Esophagus muscularis mucosa (tissue), 4 donors: ENCODE measurements around the gene BTBD3. TPM values are rescaled to one million over a fixed set of nuclear protein-coding genes. Genes with fewer than 3 reads are reported as not detected.

Experiments
- DNase-seq: peaks from one replicate; pipeline ENCODE4 v3.0.0-alpha.2; 2017; ENCODE audit errors: extremely low spot score
- H3K27ac ChIP-seq, 4 donors: fragments of 200-600 bp; sonication (generic); replicated peaks in 1 of 4; 1 replicate in 3 of 4; 2 replicates in 1 of 4; pipeline ENCODE4 v1.5.1; 2016 to 2019; ENCODE audit warnings: mild to moderate bottlenecking in 1 of 4
- H3K27me3 ChIP-seq, 4 donors: fragments of 200-600 bp; sonication (generic); one replicate each; pipeline versions ENCODE4 v1.5.1 to v1.6.0; 2016 to 2019
- H3K36me3 ChIP-seq, 4 donors: fragments of 200-600 bp; sonication (generic); one replicate each; pipeline ENCODE4 v1.5.1; 2016 to 2019
- H3K4me1 ChIP-seq, 4 donors: fragments of 200-600 bp; sonication (generic); one replicate each; pipeline ENCODE4 v1.5.1; 2016 to 2019
- H3K4me3 ChIP-seq, 4 donors: fragments of 200-600 bp; sonication (generic); 1 replicate in 2 of 4; 2 replicates in 2 of 4; pipeline ENCODE4 v1.5.1; 2016 to 2019; ENCODE audit warnings: mild to moderate bottlenecking in 4 of 4, moderate library complexity in 1 of 4
- H3K9me3 ChIP-seq, 4 donors: fragments of 200-600 bp; sonication (generic); 1 replicate in 3 of 4; 2 replicates in 1 of 4; pipeline ENCODE4 v1.5.1; 2016 to 2019
- CTCF ChIP-seq, 3 experiments: fragments of 200-600 bp in 2 of 3; fragments of 450-650 bp in 1 of 3; sonication (generic) in 2 of 3; IDR thresholded peaks; one replicate each; pipeline ENCODE4 v1.5.1; 2017 to 2019; ENCODE audit warnings: antibody characterized with exemption in 3 of 3, mild to moderate bottlenecking in 2 of 3, moderate library complexity in 1 of 3
- EP300 ChIP-seq: sonication (generic); formaldehyde crosslinking; IDR thresholded peaks from one replicate; pipeline ENCODE4 v1.6.1; 2017; ENCODE audit warnings: antibody characterized with exemption
- POLR2A ChIP-seq: fragments of 450-650 bp; IDR thresholded peaks from one replicate; pipeline ENCODE4 v1.6.1; 2017; ENCODE audit warnings: antibody characterized with exemption, moderate library complexity, mild to moderate bottlenecking, low read depth
- POLR2AphosphoS5 ChIP-seq, 2 donors: sonication (generic); formaldehyde crosslinking; IDR thresholded peaks; one replicate each; pipeline ENCODE4 v1.6.1; 2017; ENCODE audit warnings: antibody characterized with exemption in 2 of 2
- WGBS: methylation state at CpG from one replicate; pipeline ENCODE4 v1.1.5; 2018; 5-methylcytosine and 5-hydroxymethylcytosine counted together
- intact Hi-C: fragments of 100-400 bp; cut with DNase I; formaldehyde crosslinking; loops from one replicate; pipeline ENCODE4 v1.15.1; 2023
- total RNA-seq, 4 donors: library from RNA; depleted of rRNA; stranded (reverse); fragments of >200 nt; gene quantifications; one replicate each; pipeline versions ENCODE4 v1.1.0 to v1.2.1, GENCODE V29; 2016

The BTBD3 gene
- total RNA-seq, 4 donors from 2014 or later, result 15.4 to 34.5 (median 25.9) TPM

DNA sequence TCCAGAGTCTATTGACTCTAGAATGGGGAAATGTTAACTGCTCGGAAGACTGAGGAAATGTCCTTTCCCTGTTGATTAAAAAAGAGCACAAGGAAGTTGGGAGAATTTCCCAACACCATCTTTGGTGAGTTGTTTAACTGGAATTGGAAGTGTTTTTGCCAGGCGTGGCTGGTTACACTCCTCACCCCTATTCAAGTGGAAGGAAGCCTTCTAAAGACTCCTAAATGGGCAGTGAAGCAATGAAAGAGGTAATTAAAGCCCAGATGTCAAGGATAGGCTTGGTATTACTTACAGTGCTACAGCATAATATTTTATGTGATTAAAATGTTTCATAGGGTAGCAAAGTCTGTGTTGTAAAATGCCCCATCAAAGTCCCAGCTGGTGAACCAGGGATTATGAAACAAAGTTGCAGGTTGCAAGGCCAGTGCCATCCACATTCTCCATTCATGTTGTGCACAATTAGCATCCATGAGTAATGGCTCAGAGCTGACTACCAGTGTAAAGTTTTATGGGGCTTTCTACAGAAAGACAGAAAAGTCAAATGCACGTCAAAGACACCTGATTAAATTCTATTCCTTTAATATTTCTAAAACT lies 52.6 kb downstream of the BTBD3 start:
- Histone ChIP-seq H3K36me3 (no peaks in the 10 kb centered on the region), H3K4me1 (no peaks in the 10 kb centered on the region), H3K9me3 (no peaks in the 10 kb centered on the region), H3K27ac (no peak overlapping the region), H3K27me3 (no peaks in the 10 kb centered on the region), H3K4me3 (no peak overlapping the region)
- WGBS, result 83% methylated on average over 3 of the region's 3 CpGs
- TF ChIP-seq CTCF (IDR thresholded peaks at IDR 0.05) (no peak), POLR2AphosphoS5 (IDR thresholded peaks at IDR 0.05) (no peak), EP300 (no peak), POLR2A (no peak)
- intact Hi-C loops, result no loop called here
- no peak for DNase-seq

- DNase-seq, result no peak
- H3K27me3 ChIP-seq, result no peaks in the 10 kb centered on the region
- 82% methylated on average over 2 of the region's 2 CpGs for WGBS
- H3K9me3 ChIP-seq, result peaks cover 0 to 9% (median 3%) of the 10 kb centered on the region in 4 donors
- intact Hi-C loops, result no loop called here
- no peak overlapping the region for H3K4me3 ChIP-seq
- H3K27ac ChIP-seq, result no peak overlapping the region
- no peaks in the 10 kb centered on the region for H3K36me3 ChIP-seq
- H3K4me1 ChIP-seq, result no peaks in the 10 kb centered on the region
- no peak for TF ChIP-seq CTCF (IDR thresholded peaks at IDR 0.05)
- TF ChIP-seq POLR2A, result no peak
Observed at GRCh38 chr20:11972478-11972877, 54.8 kb downstream of the BTBD3 start.
